ENCODE measurements around the gene CASKIN1. TPM values are rescaled to one million over a fixed set of nuclear protein-coding genes. Genes with fewer than 3 reads are reported as not detected.
A peak's percentile ranks its signal among the peaks of the same experiment; 100 is the strongest.
"Not testable (repeated sequence)": the region's sequence is repeated elsewhere in the genome, so short reads cannot be mapped to it uniquely, and the experiment has no call there.

CASKIN1 gene
- total RNA-seq, 1 experiment from 2014 or later, result 4.2 TPM

DNA sequence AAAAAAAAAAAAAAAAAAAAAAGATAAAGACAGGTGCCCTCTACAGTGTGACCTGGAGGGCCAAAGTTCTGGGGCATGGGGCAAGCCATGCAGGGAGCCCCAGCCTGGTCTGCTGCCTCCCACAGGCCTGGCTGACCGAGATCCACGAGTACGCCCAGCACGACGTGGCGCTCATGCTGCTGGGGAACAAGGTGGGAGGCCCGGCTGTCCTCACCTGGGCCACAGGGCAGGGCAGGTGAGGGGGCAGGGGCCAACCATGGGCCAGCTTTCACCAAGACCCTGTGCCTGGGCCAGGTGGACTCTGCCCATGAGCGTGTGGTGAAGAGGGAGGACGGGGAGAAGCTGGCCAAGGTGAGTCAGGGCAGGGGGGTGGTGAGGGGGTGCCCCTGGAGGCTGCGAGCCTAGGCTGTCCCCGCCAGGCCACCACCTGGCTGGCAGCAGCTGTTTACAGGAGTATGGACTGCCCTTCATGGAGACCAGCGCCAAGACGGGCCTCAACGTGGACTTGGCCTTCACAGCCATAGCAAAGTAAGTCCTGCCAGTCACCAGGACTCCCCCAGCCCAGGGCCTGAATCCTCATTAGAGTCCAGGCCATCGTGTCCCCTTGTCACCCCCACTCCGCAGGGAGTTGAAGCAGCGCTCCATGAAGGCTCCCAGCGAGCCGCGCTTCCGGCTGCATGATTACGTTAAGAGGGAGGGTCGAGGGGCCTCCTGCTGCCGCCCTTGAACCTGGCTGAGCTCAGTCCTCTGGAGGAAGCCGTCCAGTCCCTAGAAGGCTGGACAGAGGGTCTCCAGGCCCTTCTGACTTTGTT is 43.5 kb downstream of the CASKIN1 start:
- in situ Hi-C loops (cut with HindIII; ENCODE audit: low sequenced_read_pairs), result loop anchor here (25.0 kb wide), 1 partner anchor 359 kb away; the partner anchor contains the start of genes AMDHD2 and ATP6V0C
- DNase-seq (ENCODE audit: low spot score), result no peak

DNA sequence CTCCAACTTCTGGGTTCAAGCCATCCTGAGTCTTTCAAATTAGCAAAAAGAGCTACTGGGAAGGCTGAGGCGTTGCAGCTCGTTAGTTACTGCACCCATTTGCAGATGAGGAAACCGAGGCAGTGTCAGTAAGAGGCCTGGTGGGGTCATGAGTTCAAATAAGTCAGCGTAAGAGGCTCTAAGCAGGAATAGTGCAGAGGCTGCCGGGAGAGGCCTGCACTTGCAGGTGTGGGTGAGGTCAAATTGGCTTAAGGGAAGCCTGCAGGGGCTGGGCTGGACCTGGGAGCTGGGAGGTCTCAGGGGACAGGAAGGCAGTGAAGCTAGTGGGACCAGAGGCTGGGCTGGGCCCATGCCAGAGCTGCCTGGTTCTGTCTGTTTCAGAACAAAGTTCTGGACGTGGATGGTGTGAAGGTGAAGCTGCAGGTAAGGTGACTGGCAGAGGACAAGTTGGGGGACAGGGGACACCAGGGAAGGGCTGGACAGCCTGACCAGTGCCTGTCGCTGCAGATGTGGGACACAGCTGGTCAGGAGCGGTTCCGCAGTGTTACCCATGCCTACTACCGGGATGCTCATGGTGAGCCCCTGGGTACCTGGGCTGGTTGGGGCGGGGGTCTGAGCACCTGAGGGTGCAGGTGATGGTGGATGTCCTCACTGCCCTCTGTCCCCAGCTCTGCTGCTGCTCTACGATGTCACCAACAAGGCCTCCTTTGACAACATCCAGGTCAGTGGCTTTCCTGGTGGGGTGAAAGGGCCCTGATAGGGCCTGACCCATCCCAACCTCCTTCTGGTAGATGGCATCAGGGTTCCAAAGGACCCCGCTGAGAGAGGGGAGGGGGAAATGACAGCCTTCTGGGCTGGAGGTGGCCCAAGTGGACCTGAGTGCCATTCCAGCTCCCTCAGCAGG is 45.0 kb downstream of the CASKIN1 start:
- in situ Hi-C loops (cut with HindIII; ENCODE audit: low sequenced_read_pairs), result loop anchor here (25.0 kb wide), 1 partner anchor 361 kb away; the partner anchor contains the start of genes AMDHD2 and ATP6V0C

DNA sequence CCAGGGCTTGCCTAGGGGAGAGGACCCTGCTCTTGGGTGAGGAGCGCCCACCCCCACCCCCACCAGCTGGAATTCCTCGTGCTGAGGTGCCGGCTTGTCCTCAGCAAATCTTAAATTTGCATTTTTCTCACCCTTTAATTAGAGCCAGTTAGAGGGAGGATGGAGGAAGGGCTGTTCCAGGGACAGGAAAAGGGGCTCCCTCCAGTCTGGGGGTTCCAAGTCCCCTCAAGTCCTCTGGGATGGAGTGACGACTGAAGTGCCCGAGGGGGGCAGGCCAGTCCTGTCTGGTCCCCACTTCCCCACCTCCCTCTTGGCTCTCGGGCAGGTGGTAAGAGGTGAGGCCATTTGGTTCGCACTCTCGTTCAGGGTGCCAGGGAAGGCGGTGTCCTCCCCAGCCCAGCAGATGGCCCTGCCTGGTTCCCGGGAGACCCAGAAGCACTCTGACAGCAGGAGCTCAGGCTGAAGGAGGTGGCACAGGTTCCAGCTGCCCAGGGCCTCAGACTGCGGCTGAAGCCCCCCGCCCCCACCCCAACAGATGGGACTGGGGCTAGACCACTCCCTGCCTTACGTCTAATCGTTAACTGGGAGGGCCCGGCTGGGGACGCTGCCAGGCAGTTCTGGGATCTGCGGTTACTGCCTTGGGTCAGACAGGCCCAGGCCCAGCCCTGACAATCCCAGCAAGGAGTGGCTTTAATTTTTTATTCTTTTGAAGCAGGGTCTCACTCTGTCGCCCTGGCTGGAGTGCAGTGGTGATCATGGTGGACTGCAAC is 45.8 kb downstream of the CASKIN1 start:
- in situ Hi-C loops (cut with HindIII; ENCODE audit: low sequenced_read_pairs), result loop anchor here (25.0 kb wide), 1 partner anchor 362 kb away; the partner anchor contains the start of genes AMDHD2 and ATP6V0C
- DNase-seq (ENCODE audit: low spot score), result peak; percentile 83

More for the DNA sequence above, 45.0 kb downstream of the CASKIN1 start:
- DNase-seq (ENCODE audit: low spot score), result no peak

DNA sequence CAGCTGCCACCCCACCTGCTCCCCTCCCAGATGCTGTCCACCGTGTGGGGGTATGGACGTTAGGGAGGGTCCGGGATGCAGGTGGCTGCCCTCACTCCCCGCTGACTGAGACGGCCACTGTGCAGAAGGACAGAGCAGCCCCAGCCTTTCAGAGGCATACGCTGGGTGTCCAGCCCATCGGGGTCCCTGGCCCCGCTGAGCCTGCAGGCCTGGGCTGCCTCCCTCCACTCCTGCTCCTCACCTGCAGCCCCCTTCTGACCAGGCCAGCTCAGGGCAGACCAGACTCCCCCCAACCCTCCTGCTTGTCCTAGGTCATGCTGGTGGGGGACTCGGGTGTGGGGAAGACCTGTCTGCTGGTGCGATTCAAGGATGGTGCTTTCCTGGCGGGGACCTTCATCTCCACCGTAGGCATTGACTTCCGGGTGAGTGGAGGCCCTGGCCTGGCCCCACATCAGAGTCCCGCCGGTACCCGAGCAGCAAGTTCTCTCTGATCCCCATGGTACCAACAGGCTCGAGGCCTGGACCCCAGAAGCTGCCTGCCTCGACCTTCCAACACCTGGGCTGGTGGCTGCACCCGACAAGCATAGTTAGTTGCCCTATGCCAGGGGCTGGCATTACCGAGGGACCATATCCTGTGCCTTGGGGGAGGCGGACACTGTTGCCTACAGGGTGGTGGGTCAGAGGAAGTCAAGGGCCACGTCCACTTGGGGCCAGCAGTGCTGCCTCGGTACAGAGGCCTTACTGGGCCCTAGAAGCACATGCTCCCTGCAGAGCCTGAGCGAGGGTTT is 46.6 kb downstream of the CASKIN1 start:
- in situ Hi-C loops (cut with HindIII; ENCODE audit: low sequenced_read_pairs), result loop anchor here (25.0 kb wide), 1 partner anchor 362 kb away; the partner anchor contains the start of genes AMDHD2 and ATP6V0C
- DNase-seq (ENCODE audit: low spot score), result no peak

DNA sequence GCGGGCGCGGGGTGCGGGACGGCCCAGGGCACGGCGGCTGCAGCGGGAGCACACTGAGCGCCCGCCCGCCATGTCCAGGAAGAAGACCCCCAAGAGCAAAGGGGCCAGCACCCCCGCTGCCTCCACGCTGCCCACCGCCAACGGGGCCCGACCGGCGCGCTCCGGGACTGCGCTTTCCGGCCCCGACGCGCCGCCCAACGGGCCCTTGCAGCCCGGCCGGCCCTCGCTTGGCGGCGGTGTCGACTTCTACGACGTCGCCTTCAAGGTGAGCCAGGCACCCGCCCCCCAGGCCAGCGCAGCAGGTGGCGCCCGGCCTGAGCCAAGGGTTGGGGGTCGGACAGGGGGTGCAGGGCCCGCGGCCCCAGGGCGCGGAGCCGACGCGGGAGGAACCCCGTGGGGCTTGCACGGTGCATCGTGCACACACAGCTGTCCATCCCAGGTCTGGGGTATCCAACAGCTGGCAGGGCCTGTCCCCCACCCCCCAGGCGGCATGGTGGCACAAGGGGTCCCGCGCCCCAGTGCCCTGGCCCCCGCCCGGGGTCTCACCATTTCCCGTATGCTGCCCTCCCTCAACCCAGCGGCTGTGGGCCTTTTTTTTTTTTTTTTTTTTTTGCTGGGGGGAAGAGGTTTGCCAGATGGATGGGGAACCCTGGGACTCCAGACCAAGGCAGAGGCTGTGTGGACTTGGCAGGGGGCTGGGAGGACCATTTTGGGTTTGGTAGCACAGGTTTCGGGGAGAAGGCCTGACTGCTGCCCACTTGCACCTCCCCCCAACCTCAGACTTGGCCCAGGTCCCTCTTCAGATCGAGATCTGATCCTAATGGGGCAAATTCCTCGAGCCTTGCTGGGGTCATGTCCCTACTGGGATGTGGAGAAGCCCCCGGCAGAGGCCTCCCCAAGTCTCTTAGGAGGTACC is 47.4 kb downstream of the CASKIN1 start:
- peak; percentile 43 for DNase-seq (ENCODE audit: low spot score)
- in situ Hi-C loops (cut with HindIII; ENCODE audit: low sequenced_read_pairs), result no loop called here

DNA sequence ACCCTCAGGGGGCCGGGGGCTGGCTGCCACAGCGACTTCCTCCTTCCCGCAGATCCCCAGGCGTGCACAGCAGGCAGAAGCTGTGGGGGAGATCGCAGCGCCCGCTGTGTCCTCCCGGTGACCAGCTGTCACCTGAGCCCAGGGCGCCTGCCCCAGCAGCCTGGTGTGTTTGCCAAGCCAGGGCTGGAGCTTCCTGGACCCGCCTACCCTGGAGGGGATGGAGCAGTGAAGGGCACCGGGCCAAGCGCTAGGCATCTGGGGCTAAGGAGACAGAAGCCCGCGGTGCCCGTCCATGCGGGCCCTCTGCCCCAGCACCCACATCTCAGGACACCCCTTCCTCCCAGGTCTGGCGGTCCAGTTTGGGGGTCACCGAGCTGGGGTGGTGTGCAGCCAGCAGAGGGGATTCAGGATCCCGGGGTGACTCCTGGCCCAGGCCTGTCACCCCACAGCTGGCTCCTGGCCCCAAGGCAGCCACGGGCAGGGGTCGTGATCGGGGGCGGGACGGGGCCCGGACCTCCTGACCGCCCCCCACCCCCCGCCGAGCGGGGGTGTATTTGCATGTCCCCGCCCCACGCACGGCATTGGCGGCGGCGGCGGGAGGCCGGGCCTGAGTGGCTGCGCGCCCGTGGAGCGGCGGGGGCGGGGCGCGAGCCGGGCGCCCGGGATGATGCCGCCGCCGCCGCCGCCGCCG is 48.3 kb downstream of the CASKIN1 start, which contains the start of gene RAB26:
Gene RAB26 (plus strand): TSS at position 645 of the 691 bp plus-strand sequence. CDS start 159 bp downstream, outside the sequence.
- peak; percentile 81 for DNase-seq (ENCODE audit: low spot score)
- in situ Hi-C loops (cut with HindIII; ENCODE audit: low sequenced_read_pairs), result no loop called here

DNA sequence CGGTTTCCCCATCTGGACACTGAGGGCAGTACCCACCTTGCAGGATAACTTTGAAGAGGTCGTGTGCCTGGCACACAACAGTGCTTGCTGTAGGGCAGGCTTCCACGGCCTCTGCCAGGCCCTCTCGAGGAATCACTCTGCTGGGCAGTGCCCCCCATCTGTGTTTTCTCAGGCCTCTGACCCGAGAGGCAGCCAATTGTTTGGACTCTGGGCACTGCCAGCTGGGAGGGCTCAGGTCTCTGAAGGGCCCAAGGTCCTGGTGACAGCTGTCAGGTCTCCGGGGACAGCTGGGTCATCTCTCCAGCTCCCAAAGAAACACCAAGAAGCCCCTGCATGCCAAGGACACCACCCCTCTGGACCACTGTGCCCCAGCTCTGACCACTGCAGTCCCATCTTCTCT is 49.0 kb downstream of the CASKIN1 start:
- in situ Hi-C loops (cut with HindIII; ENCODE audit: low sequenced_read_pairs), result no loop called here
- DNase-seq (ENCODE audit: low spot score), result no peak

DNA sequence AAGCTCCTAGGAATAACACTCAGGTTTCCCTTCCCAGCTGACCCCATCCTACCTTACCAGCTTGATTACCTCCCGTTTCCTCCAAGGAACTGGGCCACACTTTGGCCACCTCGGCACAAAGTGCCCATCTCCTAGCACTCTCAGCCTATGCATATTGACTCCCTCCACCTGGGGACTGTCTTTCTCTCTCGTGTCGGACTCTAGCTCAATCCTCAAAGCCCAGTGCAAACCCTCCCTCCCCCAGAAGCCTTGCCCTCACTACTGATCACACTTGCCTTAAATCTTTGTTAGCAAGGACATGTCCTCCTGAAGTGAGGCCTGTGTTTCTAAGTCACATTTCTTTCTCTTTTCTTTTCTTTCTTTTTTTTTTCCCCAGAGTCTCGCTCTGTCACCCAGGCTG is 50.6 kb downstream of the CASKIN1 start:
- in situ Hi-C loops (cut with HindIII; ENCODE audit: low sequenced_read_pairs), result no loop called here
- no peak for DNase-seq (ENCODE audit: low spot score)

DNA sequence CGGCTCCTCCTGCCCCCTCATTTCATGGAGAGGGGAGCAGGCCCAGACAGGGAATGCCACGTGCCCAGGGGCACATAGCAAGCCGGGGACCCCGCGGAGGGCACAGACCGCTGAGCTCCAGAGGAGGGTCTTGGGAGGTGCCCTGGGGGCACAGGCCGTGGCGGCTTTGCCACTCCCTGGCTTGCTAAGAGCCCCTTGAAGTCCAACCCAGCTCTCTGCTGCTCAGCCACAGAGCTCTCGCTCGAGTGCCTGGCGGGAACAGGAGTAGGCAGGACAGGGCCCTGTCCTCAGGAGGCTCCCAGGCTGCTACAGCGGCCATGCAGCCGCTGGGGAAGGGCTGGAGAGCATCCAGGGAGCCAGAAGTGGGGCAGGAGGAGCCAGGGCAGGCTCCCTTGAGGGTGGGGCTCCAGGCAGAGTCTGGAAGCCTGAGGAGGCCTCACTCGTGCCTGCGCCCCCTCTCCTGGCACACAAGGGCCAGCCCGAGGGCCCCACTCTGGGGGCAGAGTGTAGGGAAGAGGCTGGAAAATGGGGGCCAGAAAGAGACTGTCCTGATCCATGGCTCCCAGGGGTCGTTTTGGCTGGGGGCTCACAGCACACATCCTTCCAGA is 52.4 kb downstream of the CASKIN1 start:
- no peak for DNase-seq (ENCODE audit: low spot score)
- in situ Hi-C loops (cut with HindIII; ENCODE audit: low sequenced_read_pairs), result no loop called here

DNA sequence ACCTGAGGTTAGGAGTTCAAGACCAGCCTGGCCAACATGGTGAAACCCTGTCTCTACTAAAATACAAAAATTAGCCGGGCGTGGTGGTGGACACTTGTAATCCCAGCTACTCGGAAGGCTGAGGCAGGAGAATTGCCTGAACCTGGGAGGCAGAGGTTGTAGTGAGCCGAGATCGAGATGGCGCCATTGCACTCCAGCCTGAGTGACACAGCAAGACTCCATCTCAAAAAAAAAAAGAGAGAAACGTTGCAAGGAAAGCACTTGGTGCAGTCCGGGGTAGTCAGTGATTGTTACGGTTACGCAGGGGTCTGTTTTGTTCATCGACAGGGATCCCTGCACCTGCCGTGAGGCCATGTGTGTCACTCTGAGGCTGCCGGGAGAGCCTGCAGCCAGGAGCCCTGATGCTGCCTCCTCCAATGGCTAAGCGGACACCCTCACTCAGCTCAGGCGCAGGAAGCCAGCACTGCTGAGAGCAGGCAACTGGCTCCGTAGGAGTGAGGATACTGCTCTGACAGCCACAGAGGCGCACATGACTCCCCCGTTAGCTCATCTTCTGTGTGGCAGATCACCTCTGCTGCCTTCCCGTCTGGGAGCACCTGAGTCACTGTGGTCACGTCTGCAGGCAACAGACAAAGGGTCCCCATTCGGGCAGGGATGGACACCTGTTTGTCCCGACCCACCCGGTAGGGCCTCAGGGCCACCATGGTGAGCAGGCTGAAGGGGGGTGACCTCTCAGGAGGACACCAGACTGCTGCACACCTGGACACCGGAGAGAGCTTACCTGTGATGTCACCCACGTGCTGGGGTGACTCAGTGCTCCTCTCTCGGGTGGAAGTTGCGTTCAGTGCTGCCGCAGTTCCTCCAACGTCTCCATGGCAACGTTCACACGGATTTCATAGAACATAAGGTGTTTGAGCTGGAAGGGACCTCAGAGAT is 53.2 kb downstream of the CASKIN1 start:
- DNase-seq (ENCODE audit: low spot score), result peak; percentile 79

DNA sequence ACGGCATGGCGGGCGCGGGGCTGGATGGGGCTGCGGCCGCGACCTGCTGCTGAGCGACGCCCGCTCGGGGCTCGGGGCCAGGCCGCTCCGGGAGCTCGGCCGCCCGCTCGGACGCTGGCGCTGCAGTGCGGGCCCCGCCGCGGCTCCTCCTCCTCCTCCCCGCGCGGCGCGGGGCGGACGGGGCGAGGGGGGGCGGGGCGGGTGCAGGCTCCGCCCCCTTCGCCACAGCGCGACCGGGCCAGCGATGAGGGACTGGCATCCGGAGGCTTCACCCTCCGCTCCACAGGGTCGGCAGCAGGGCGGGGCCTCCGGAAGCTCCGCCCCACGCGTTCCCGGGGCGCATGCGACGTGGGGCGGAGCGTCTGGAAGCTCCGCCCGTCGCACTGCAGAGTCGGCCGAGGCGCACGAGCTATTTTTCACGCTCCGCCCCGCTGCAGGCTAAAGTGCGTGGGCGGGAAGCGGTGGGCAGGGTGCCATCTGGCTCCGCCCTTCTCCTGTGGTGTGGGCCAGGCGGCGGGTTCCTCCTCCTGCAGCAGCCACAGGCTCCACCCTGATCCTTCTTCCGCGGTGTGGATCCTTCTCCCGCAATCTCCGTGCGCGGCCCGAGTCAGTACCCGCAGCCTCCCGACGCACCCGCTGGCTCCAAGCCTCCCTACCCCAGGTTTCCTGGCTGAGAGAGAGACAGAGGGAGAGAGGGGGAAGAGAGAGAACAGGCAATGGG is 60.5 kb downstream of the CASKIN1 start, which contains the start of gene PKD1:
Gene PKD1 (minus strand): TSS at position 129 of the 721 bp plus-strand sequence. CDS start 209 bp downstream, outside the sequence.
- in situ Hi-C loops (cut with HindIII; ENCODE audit: low sequenced_read_pairs), result not testable (repeated sequence)
- DNase-seq (ENCODE audit: low spot score), result peak; percentile 93

More for the DNA sequence above, 53.2 kb downstream of the CASKIN1 start:
- in situ Hi-C loops (cut with HindIII; ENCODE audit: low sequenced_read_pairs), result no loop called here

DNA sequence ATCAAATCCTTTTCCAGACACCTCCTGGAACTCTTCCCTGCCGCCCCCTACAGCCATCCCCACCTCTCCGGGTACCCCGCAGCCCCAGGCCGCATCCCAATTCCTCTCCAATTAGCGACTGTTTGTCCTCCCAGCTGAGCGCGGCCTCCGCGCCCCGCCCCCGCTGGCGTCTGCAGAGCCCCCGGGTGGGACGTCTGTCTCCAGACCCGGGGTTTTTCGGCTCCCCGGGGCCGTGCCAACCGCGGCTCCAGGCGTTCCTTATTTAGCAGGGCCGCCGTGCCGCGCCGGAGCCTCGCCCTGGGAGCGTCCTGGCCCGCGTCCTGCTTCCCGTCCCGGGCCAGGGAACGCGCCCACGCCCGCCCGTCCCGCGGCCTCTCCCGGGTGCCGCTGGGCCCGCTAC is 61.3 kb downstream of the CASKIN1 start:
- DNase-seq (ENCODE audit: low spot score); in situ Hi-C loops (cut with HindIII; ENCODE audit: low sequenced_read_pairs): not testable (repeated sequence)

DNA sequence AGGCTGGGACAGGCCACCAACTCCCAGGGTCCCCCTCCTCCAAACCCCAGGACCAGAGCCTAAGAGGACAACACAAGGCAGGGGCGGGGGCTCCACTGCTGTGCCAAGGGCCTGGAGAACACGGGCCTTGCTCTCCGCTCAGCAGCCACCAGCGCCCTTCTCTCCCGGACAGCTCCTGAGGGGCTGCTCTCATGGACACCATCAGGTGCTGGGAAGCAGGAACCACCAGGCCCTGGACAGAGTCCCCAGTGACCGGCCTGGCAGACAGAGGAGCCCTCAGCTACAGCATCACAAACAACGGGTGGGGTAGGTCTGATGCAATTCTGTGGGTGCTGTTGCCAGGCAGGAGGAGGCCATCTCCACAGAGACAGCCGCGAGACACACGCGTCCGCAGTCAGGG is 62.6 kb downstream of the CASKIN1 start:
- in situ Hi-C loops (cut with HindIII; ENCODE audit: low sequenced_read_pairs); DNase-seq (ENCODE audit: low spot score): not testable (repeated sequence)

DNA sequence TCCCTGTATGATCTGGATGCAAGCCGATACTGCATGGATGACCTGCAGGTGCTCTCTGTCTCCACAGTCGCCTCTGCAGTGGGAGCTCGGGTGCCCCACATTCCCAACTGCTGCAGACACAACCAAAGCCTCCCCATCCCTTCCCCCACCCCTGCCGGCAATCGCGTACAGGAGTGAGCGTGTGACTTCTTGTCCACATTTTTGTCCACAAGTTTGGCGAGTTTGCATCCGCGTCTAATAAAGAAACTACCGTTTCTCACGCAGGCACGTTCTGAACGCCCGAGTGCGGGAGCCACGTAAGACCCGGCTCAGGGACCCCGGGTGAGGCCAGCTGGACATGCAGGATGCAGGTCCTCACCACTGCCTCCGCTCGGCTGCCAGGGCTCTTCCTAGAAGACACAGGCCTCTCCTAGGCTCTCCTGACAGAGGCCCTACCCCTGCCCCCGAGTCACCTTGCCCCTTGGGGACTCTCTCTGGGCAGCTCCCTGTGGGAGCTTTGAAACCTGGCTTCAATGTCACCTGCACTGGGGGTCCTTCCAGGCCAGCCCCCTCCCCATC is 66.4 kb downstream of the CASKIN1 start:
- DNase-seq (ENCODE audit: low spot score), result peak; percentile 37
- in situ Hi-C loops (cut with HindIII; ENCODE audit: low sequenced_read_pairs), result not testable (repeated sequence)

Measured in G401 (cell line).